Measurements from ENCODE around the gene TMEM183A.

DNA sequence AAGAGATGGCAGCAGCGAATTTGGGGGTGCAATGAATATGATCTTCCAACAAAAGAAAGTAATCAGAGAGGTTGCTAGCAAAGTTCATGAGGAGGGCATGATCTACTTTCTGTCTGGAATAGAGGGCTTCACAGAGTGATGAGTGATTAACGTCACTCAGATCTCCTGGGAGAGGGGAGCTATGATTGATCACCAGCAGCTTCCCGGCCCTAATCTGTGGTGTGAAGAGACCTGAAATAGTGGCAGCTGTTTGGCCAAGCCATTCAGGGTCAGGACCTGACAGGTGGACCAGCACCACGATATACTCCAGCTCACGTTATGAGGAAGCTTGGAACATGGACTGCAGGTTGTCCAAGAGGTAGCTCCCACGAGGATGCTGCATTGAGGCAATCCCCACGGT lies 19.9 kb upstream of the TMEM183A start:
- TF ChIP-seq SIN3A (IDR thresholded peaks at IDR 0.05; ENCODE audit: borderline replicate concordance, insufficient read depth, low read length) (no peak), POLR2AphosphoS5 (IDR thresholded peaks at IDR 0.05; ENCODE audit: low read depth, low read length) (no peak)

Data from PFSK-1 (cell line).